GM23338 (cell line): ENCODE measurements around the gene TMEM74B. TPM values are rescaled to one million over a fixed set of nuclear protein-coding genes. Genes with fewer than 3 reads are reported as not detected.

ENCODE experiments used
- ATAC-seq: fragments of 200-7000 bp; cut with Tn5 transposase; 3 replicates; pipeline ENCODE4 v1.9.1; 2020
- DNase-seq: peaks from one replicate; pipeline ENCODE4 v3.0.0-alpha.2; 2015; ENCODE audit warnings: low spot score
- H2AFZ ChIP-seq: fragments of 200-600 bp; sonication (generic); 2 replicates; pipeline ENCODE4 v1.8.0; 2016; ENCODE audit warnings: antibody characterized with exemption, mild to moderate bottlenecking, moderate library complexity
- H3F3A ChIP-seq: fragments of 200-600 bp; sonication (generic); replicated peaks from 2 replicates; pipeline ENCODE4 v1.8.0; 2017; ENCODE audit warnings: antibody characterized with exemption, mixed run types, low read depth
- H3K27ac ChIP-seq: fragments of 200-600 bp; sonication (generic); 2 replicates; pipeline ENCODE4 v1.6.1; 2016; ENCODE audit warnings: low read depth
- H3K27me3 ChIP-seq: fragments of 200-600 bp; sonication (generic); 2 replicates; pipeline ENCODE4 v1.8.0; 2016; ENCODE audit warnings: mild to moderate bottlenecking, mixed run types, moderate library complexity; ENCODE audit not compliant: insufficient read depth
- H3K36me3 ChIP-seq: fragments of 200-600 bp; sonication (generic); 2 replicates; pipeline ENCODE4 v1.8.0; 2016; ENCODE audit warnings: mild to moderate bottlenecking; ENCODE audit not compliant: insufficient read depth
- H3K4me1 ChIP-seq: fragments of 200-600 bp; sonication (generic); 2 replicates; pipeline ENCODE4 v1.8.0; 2016; ENCODE audit warnings: mild to moderate bottlenecking, moderate library complexity; ENCODE audit not compliant: insufficient read depth
- H3K4me2 ChIP-seq: fragments of 200-600 bp; sonication (generic); 2 replicates; pipeline ENCODE4 v1.7.1; 2017; ENCODE audit warnings: mixed run types
- H3K4me3 ChIP-seq: fragments of 200-600 bp; sonication (generic); 2 replicates; pipeline ENCODE4 v1.6.1; 2016; ENCODE audit warnings: mixed run types
- H3K79me2 ChIP-seq: fragments of 200-600 bp; sonication (generic); replicated peaks from 2 replicates; pipeline ENCODE4 v1.8.0; 2017; ENCODE audit warnings: mild to moderate bottlenecking; ENCODE audit not compliant: insufficient read depth
- H3K9me2 ChIP-seq: fragments of 200-600 bp; sonication (generic); 2 replicates; pipeline ENCODE4 v1.8.0; 2017; ENCODE audit not compliant: insufficient read depth
- H4K20me1 ChIP-seq: fragments of 200-600 bp; sonication (generic); replicated peaks from 2 replicates; pipeline ENCODE4 v1.8.0; 2017; ENCODE audit warnings: mild to moderate bottlenecking; ENCODE audit not compliant: insufficient read depth
- H3K27ac Mint-ChIP-seq: 2 replicates; pipeline ENCODE4 v1.8.0; 2020; ENCODE audit warnings: inconsistent platforms, mild to moderate bottlenecking, moderate library complexity, mixed read lengths
- H3K27me3 Mint-ChIP-seq: 3 replicates; pipeline ENCODE4 v1.8.0; 2022; ENCODE audit warnings: low read depth, mild to moderate bottlenecking, moderate library complexity, mixed read lengths, inconsistent platforms; ENCODE audit not compliant: insufficient read depth, poor library complexity
- H3K36me3 Mint-ChIP-seq: 3 replicates; pipeline ENCODE4 v1.8.0; 2021; ENCODE audit warnings: low read depth, mild to moderate bottlenecking, inconsistent platforms, moderate library complexity, mixed read lengths
- H3K4me1 Mint-ChIP-seq: 3 replicates; pipeline ENCODE4 v1.8.0; 2020; ENCODE audit warnings: mild to moderate bottlenecking, inconsistent platforms, mixed read lengths
- H3K4me3 Mint-ChIP-seq: 3 replicates; pipeline ENCODE4 v1.8.0; 2021; ENCODE audit warnings: moderate library complexity, mild to moderate bottlenecking, inconsistent platforms, mixed read lengths
- H3K9me3 Mint-ChIP-seq: 3 replicates; pipeline ENCODE4 v1.8.0; 2020; ENCODE audit warnings: moderate library complexity, mild to moderate bottlenecking, inconsistent platforms, mixed read lengths
- CTCF ChIP-seq, 2 experiments: fragments of 200-600 bp in 1 of 2; sonication (generic) in 1 of 2; conservative IDR thresholded peaks; 2 replicates each; pipeline versions ENCODE4 v1.5.1 to v1.6.1; 2016 to 2017; ENCODE audit warnings: antibody characterized with exemption in 2 of 2, low read depth in 2 of 2, mild to moderate bottlenecking in 2 of 2, moderate library complexity in 1 of 2
- EZH2 ChIP-seq: fragments of 200-600 bp; sonication (generic); IDR thresholded peaks from one replicate; pipeline ENCODE4 v1.8.0; 2017; ENCODE audit warnings: antibody characterized with exemption, mild to moderate bottlenecking, low read depth; ENCODE audit not compliant: unreplicated experiment
- JUNB ChIP-seq: IDR thresholded peaks from one replicate; pipeline ENCODE4 v1.6.1; 2016; ENCODE audit warnings: antibody characterized with exemption; ENCODE audit not compliant: unreplicated experiment
- NANOG ChIP-seq: IDR thresholded peaks from 2 replicates; pipeline ENCODE4 v1.6.1; 2016; ENCODE audit warnings: antibody characterized with exemption, borderline replicate concordance
- STAT1 ChIP-seq: IDR thresholded peaks from one replicate; pipeline ENCODE4 v1.6.1; 2016; ENCODE audit warnings: antibody characterized with exemption; ENCODE audit not compliant: unreplicated experiment
- long read RNA-seq: library from polyadenylated mRNA; unstranded; transcript quantifications from one replicate; pipeline ENCODE4 v2.0.0, GENCODE V29; 2020; ENCODE audit not compliant: unreplicated experiment
- polyA plus RNA-seq: library from polyadenylated mRNA; unstranded; fragments of >200 nt; fragmentation: Nextera tagmentation; extraction: Ambion mirVana; gene quantifications from 2 replicates; pipeline ENCODE4 v1.2.1, GENCODE V29; 2016
- total RNA-seq: library from RNA; depleted of rRNA; stranded (reverse); fragments of >200 nt; shearing (Covaris generic); gene quantifications from 2 replicates; pipeline ENCODE4 v1.2.3, GENCODE V29; 2014; rRNA removed
- TF ChIP-seq, protein P1 (sequence below): IDR thresholded peaks from 2 replicates; pipeline ENCODE4 v1.6.1; 2016; ENCODE audit warnings: antibody characterized with exemption
- TF ChIP-seq, protein P2 (sequence below): fragments of 250-450 bp; sonication (Bioruptor Pico); IDR thresholded peaks from 2 replicates; pipeline ENCODE4 v1.5.0; 2020; ENCODE audit warnings: mild to moderate bottlenecking, moderate library complexity

TMEM74B gene
- total RNA-seq (3.6 and 4.8 TPM in 2 replicates), polyA plus RNA-seq (1.0 and 1.5 TPM in 2 replicates)
- long read RNA-seq, partial matches to known transcripts, result 0 of 1 reads
- long read RNA-seq, other reads (novel, unspliced or antisense), result 1 of 1 reads

DNA sequence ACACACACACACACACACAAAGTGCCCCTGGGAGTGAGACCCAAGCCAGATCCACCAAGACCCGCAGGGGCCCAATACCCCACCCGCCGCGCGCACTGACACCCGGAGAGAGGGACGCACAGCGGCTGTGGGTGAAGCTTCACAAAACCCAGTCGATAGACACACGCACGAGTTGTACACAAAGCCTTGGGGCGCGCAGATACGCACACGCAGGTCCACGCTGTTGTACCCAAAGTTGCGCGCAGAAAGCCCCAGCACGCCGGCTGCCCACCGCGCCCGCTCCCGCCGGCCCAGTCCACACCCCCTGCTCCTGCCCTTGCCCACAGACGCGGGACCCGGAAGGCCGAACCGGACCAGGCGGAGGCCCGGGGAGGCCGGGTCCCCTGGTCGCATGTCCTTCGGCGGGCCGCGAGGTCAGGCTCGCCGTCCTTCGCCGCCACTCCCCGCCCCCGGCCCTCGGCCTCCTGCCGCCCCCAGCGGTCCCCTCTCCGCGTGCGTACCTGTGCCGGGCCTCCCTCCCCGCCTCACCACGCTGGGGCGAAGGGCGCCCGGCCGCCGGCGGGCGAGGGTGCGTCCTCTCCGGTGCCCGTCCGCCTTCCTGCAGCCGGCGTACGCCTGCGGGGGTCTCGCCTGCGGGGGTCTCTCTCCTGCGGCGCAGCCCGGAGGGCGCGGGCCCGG, at the start of gene TMEM74B:
Gene TMEM74B (minus strand): TSS at position 344 of the 678 bp plus-strand sequence. CDS start 1,180 bp downstream, outside the sequence.
- H3K4me3 ChIP-seq, result peak within 1 kb of the TSS; percentile 64

GRCh38 chr20:1232286-1233111, 47.7 kb upstream of the TMEM74B start:
- Mint-ChIP-seq H3K27me3 (peaks cover 5% of the 10 kb centered on the region), H3K4me1 (no peaks in the 10 kb centered on the region), H3K36me3 (no peaks in the 10 kb centered on the region), H3K9me3 (no peaks in the 10 kb centered on the region), H3K27ac (no peak overlapping the region), H3K4me3 (no peak overlapping the region)
- H2AFZ ChIP-seq, result no peak overlapping the region
- ATAC-seq (no peak), DNase-seq (no peak)
- no peaks in the 10 kb centered on the region for H3F3A ChIP-seq
- no peak overlapping the region for H3K27ac ChIP-seq
- H3K27me3 ChIP-seq, result peaks cover 25% of the 10 kb centered on the region
- no peaks in the 10 kb centered on the region for H3K79me2 ChIP-seq
- H3K36me3 ChIP-seq, result no peaks in the 10 kb centered on the region
- H3K4me3 ChIP-seq, result no peak overlapping the region
- H3K4me2 ChIP-seq, result no peak overlapping the region
- H3K4me1 ChIP-seq, result no peaks in the 10 kb centered on the region
- no peaks in the 10 kb centered on the region for H4K20me1 ChIP-seq
- no peaks in the 10 kb centered on the region for H3K9me2 ChIP-seq
- TF ChIP-seq, protein P1, sequence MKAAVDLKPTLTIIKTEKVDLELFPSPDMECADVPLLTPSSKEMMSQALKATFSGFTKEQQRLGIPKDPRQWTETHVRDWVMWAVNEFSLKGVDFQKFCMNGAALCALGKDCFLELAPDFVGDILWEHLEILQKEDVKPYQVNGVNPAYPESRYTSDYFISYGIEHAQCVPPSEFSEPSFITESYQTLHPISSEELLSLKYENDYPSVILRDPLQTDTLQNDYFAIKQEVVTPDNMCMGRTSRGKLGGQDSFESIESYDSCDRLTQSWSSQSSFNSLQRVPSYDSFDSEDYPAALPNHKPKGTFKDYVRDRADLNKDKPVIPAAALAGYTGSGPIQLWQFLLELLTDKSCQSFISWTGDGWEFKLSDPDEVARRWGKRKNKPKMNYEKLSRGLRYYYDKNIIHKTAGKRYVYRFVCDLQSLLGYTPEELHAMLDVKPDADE, result no peak
- TF ChIP-seq JUNB, result no peak
- TF ChIP-seq, protein P2, sequence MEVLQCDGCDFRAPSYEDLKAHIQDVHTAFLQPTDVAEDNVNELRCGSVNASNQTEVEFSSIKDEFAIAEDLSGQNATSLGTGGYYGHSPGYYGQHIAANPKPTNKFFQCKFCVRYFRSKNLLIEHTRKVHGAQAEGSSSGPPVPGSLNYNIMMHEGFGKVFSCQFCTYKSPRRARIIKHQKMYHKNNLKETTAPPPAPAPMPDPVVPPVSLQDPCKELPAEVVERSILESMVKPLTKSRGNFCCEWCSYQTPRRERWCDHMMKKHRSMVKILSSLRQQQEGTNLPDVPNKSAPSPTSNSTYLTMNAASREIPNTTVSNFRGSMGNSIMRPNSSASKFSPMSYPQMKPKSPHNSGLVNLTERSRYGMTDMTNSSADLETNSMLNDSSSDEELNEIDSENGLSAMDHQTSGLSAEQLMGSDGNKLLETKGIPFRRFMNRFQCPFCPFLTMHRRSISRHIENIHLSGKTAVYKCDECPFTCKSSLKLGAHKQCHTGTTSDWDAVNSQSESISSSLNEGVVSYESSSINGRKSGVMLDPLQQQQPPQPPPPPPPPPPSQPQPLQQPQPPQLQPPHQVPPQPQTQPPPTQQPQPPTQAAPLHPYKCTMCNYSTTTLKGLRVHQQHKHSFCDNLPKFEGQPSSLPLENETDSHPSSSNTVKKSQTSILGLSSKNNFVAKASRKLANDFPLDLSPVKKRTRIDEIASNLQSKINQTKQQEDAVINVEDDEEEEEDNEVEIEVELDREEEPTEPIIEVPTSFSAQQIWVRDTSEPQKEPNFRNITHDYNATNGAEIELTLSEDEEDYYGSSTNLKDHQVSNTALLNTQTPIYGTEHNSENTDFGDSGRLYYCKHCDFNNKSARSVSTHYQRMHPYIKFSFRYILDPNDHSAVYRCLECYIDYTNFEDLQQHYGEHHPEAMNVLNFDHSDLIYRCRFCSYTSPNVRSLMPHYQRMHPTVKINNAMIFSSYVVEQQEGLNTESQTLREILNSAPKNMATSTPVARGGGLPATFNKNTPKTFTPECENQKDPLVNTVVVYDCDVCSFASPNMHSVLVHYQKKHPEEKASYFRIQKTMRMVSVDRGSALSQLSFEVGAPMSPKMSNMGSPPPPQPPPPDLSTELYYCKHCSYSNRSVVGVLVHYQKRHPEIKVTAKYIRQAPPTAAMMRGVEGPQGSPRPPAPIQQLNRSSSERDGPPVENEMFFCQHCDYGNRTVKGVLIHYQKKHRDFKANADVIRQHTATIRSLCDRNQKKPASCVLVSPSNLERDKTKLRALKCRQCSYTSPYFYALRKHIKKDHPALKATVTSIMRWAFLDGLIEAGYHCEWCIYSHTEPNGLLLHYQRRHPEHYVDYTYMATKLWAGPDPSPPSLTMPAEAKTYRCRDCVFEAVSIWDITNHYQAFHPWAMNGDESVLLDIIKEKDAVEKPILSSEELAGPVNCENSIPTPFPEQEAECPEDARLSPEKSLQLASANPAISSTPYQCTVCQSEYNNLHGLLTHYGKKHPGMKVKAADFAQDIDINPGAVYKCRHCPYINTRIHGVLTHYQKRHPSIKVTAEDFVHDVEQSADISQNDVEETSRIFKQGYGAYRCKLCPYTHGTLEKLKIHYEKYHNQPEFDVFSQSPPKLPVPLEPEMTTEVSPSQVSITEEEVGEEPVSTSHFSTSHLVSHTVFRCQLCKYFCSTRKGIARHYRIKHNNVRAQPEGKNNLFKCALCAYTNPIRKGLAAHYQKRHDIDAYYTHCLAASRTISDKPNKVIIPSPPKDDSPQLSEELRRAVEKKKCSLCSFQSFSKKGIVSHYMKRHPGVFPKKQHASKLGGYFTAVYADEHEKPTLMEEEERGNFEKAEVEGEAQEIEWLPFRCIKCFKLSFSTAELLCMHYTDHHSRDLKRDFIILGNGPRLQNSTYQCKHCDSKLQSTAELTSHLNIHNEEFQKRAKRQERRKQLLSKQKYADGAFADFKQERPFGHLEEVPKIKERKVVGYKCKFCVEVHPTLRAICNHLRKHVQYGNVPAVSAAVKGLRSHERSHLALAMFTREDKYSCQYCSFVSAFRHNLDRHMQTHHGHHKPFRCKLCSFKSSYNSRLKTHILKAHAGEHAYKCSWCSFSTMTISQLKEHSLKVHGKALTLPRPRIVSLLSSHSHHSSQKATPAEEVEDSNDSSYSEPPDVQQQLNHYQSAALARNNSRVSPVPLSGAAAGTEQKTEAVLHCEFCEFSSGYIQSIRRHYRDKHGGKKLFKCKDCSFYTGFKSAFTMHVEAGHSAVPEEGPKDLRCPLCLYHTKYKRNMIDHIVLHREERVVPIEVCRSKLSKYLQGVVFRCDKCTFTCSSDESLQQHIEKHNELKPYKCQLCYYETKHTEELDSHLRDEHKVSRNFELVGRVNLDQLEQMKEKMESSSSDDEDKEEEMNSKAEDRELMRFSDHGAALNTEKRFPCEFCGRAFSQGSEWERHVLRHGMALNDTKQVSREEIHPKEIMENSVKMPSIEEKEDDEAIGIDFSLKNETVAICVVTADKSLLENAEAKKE (CRISPR knock-in tag), result no peak

More for the DNA sequence above, at the start of gene TMEM74B:
- Mint-ChIP-seq H3K9me3 (peaks cover 5% of the 10 kb centered on the region; the same call in 1 of the 3 replicates), H3K4me1 (peaks cover 32% of the 10 kb centered on the region), H3K27ac (no peak within 1 kb of the TSS), H3K27me3 (peaks cover 26% of the 10 kb centered on the region), H3K36me3 (peaks cover 2% of the 10 kb centered on the region; the same call in 1 of the 3 replicates), H3K4me3 (peak within 1 kb of the TSS; percentile 81)
- ATAC-seq (peak; percentile 42), DNase-seq (peak; percentile 52)
- TF ChIP-seq EZH2 (peak; percentile 8), STAT1 (no peak), NANOG (no peak), CTCF (conservative IDR thresholded peaks at IDR 0.05; ENCODE audit: low read depth in 2 of 2) (no peak)
- H4K20me1 ChIP-seq, result no peaks in the 10 kb centered on the region; the same call in 1 of the 2 replicates
- H3F3A ChIP-seq, result 0 out of 2 replicates have a peak, but pooled peaks cover 5% of the 10 kb centered on the region
- H3K9me2 ChIP-seq, result no peaks in the 10 kb centered on the region
- H2AFZ ChIP-seq, result peak within 1 kb of the TSS; percentile 81
- H3K27me3 ChIP-seq, result peaks cover 42% of the 10 kb centered on the region
- peaks cover 28% of the 10 kb centered on the region for H3K4me1 ChIP-seq
- no peaks in the 10 kb centered on the region for H3K79me2 ChIP-seq
- no peak within 1 kb of the TSS for H3K27ac ChIP-seq
- H3K4me2 ChIP-seq, result peak within 1 kb of the TSS; percentile 83
- H3K36me3 ChIP-seq, result no peaks in the 10 kb centered on the region
